HG03432 (cell line): ENCODE data around the gene CTNNA2.

Experiments used
- ATAC-seq: cut with Tn5 transposase; IDR thresholded peaks from one replicate; pipeline ENCODE4 v1.9.1; 2021; ENCODE audit warnings: mild to moderate bottlenecking, moderate library complexity; ENCODE audit not compliant: unreplicated experiment

CTNNA2 gene

DNA sequence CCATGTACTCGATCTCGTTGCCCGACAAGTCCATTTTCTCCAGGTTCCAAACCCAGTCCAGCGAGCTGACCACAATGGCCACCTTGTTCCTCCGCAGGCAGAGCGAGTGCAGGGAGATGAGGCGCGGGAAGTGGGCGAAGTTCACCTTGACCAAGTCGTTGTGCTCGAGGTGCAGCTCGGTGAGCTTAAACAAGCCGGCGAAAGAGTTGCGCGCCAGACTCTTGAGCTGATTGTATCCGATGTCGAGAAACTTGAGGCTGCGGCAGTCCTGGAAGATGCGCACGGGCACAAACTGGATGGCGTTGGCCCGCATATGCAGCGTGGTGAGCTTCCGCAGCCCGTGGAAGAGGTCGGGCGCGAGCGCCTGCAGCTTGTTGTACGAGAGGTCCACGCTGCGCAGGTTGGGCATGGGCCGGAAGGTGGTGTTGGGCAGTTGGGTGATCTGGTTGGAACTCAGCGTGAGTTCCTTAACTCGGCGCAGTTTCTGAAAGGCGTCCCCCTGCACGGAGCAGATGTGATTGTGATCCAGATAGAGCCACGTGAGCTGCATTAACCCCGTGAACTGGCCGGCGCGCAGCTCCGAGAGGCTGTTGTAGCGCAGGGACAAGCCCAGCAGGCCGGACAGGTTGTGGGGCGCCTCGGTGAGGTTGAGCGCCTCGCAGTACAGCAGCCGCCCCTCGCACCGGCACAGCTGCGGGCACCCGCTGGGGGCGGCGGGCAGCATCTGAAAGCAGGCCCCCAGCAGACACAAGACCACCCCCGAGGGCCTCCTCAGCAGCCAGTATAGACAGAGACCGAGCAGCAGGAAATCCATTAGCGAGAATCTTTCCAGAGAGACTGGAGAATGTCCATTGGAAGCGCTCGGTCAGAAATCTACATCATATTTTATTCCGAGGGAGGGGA lies 790.4 kb downstream of the CTNNA2 start:
- no peak for ATAC-seq

DNA sequence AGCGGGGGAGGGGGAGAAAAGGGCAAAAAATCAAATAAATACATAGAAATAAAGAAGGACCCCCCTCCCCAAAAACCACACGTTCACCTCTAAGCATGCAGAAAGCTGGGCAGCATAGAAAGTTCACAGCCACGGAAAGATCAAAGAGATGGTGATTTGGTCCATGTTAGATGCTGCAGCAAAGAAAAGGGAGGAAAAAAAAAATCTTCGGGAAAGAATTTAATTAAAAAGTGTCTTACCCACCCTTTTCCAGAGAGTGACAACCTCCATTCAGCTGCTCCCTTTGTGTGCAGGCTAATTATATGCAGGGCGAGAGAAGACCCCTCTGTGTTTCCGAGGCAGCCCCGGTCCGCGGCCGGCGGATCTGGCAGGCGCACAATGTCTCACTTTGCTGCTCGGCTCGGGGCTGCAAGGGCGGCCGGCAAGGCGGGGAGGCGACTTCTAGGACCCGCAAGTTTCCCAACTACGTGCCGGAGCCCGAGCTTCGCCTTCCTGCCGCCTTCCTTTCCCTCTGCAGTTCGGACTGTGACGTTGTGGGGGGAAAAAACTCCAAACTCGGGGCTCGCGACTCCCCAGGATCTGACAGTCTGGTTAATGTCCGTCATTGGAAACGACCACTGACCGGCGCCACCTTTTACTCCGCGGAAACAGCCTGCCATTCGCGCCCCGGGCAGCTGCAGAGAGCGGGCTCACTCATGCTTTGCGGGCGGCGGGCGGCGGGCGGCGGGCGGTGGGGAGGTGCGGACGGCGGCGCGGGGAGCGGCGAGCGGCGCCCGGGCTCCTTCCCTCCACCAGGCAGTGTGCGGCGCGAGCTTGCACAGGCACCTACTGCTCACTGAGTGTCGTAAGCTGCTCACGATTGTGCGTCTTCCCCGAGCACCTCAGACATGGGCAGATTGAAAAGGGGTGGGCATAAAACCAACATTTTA lies 791.3 kb downstream of the CTNNA2 start, which contains the start of gene LRRTM1:
TSS of gene LRRTM1 (minus strand) at position 844 of the 929 bp plus-strand sequence. CDS start 933 bp downstream, outside the sequence.
- no peak for ATAC-seq

DNA sequence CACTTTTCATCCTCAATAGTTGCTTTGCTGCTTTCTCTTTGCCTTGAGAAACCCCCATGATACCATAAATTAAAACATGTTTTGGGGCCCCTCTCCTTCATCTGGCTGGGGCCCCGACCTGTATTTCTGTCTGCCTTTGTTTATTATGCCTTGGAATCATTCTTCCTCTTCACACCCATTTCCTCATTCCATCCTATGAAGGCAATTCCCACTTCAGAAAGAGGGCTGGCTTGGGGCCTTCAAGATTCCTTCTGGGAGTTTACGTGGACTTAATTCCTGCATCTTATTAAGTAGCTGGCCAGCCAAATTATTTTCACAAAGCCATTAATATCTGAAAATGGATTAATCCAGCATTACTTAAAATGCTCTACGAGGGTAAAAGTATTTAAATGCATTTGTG lies 798.5 kb downstream of the CTNNA2 start:
- ATAC-seq: no peak

DNA sequence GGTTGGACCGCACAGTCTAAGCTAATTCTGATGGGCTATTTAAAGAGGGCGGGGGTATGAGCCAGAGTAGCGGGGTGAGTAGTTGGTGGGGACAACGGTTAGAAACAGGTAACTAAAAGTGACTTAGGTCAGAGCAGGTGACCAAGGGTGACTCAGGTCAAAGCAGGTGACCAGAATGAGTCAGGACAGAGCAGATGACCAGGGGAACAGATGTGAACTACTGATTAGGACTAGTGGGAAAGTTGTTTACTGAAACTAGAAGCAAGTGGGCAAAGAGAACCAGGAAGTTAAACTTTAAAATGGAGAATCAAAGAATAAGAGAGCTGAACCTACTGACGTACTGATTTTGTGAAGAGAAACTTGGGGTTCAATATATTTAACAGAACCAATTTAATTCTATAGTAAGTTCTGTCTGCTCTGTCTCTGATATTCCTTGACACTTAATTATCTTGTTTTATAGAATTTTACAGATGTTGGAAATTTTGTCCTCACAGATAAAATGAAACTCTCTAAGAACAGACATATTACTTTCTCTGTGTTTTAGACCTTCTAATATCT lies 799.5 kb downstream of the CTNNA2 start:
- no peak for ATAC-seq

DNA sequence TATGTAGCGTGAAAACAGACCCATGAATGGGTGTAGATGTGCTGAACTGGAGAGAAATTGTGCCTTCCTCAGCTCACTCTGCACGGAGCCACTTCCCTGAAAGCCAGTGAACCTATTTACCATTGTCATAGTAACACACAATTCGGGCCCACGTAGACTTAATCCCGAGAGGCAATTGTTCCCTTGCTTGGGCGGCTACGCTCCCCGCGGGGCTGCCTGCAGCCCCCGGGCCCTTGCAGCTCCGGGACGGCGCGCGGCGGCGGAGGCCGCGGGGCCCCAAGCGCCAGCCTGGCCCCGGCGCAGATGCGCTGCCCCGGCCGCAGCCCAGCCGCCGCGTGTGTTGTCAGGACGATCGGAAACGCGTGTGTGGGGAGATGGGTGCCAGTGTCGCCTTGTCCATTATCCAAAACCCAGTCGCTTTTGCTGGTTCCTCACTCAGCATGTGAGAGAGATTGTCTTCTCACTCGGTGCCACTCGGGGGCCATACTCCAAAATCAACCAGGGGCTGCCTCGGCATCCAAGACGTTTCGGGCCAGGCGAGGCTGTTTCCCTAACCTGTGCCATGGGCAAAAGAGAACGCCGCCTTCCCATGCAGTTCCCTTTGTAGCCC lies 809.6 kb downstream of the CTNNA2 start:
- no peak for ATAC-seq

DNA sequence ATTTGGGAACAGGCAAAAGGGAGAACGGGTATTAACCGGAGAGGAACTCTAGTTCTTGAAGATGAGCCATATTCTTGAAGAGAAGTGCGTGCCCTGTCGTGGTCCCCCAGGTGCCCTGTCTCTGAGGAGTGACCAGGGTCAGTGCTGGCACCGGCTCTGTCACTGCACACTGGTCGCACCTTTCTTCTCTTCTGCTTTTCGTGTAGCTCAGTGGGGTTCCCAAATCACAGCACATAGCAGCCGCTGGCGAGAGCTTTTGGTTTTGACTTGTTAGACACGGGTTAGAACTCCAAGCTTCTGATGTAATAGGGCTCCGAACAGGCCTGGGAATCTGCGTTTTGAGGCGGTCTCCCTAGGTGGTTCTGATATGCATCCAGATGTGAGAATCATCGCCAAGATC lies 810.1 kb downstream of the CTNNA2 start:
- ATAC-seq: no peak

DNA sequence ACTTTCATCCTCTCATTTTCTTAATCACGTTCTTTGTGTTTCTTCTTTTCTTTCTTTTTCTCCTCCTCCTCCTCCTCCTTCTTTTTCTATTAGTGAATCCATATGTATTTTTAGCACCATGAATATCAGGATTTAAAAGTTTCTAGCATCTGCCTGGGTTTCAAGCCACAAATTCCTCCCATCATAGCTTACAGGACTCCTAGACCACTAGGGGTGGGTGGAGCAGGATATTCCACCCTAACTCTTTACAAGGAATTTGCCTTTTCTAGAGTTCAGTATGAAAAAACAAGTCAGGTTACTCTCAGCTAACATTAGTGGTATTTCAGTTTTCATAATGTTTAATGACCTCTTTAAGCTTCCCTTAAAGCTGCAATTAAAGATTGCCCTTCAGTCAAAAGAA lies 810.8 kb downstream of the CTNNA2 start:
- ATAC-seq: no peak

DNA sequence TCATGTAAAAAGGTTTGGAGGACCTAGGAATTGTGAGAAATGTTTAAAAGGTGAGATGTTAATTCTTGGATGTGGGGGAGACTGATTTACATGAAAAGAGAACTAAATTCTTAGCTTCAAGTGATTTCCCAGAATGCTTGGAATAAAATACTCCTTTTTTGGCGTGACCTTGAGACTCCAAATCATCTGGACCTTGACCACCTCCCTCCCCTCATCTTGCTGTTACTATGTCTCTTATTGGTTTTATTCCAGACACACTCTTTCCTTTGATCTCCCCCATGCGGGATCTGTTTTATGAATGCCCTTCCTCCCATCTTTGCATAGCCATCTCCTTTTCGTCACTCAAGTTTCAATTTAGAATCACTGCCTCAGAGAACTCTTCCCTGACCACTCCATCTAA lies 811.7 kb downstream of the CTNNA2 start:
- no peak for ATAC-seq

DNA sequence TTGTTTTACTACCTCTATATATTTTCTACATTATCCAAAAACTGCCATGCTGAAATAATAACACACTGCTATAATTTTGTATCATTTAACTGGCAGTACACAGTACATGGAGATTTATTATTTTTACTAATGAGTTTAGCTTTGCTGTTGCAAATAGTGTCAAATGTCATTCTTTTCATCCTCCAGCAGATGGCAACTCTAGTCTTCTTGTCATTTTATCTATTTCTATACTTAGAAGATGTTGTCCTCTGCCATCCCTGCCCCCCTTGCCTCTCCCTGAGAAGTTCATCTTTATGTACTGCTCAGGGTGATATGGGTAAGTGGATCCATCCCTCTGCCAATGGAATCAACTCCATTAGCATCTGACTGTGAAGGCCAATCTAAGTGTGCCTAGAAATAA lies 813.4 kb downstream of the CTNNA2 start:
- ATAC-seq: peak; percentile 61

DNA sequence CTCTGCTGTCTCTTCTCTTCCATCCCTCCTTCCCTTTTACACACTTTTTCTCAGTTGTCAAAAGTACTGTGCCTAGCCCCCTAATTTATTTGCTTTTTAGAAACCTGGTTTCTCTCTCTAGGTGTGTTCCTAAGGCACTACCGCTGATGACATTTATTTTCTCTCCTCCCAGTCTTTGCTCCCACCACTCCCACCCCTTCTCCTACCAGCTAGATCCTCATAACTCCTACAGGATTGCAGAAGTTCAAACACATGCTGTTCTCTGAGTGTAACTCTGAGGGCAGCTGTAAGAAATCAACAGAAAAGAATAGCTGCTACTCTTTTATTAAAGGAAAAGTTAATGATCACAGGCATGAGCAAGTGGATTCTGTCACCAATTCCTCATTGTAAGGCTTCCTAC lies 814.0 kb downstream of the CTNNA2 start:
- no peak for ATAC-seq

DNA sequence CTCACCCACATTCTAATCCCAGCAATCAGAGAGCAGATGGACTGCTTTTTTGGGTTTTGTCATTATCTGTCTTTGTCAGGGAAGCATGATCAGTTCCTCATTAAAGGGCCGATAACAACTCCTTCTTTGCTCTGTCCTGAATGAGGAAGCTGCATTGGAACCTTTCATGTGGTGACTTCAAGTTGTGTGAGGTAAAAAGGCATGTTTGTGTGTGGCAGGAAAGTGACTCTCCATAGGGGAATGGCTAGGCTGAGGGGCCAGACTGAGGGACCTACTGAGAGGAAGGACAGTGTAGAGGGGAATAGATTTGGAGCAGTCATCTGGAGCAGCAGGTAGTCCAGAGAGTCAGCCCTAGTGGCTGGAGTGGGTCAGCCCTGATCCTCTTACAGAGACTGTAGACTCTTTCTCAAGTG lies 815.3 kb downstream of the CTNNA2 start:
- no peak for ATAC-seq

DNA sequence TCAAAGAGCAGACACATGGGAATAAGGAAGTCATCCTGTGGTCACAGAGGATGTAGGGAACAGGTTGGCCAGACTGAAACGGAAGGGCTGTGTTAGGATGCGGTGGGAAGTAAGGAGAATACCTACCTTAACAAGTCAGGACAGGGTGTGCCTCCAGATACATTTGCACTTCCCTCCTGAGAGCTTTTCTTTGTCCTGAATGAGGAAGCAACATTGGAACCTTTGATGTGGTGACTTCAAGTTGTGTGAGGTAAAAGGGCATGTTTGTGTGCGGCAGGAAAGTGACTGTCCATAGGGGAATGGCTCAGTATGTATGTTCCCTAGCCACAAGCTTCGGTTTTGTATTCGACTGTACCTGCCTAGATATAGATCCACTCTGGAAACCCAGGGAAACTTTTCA lies 816.6 kb downstream of the CTNNA2 start:
- ATAC-seq: no peak

DNA sequence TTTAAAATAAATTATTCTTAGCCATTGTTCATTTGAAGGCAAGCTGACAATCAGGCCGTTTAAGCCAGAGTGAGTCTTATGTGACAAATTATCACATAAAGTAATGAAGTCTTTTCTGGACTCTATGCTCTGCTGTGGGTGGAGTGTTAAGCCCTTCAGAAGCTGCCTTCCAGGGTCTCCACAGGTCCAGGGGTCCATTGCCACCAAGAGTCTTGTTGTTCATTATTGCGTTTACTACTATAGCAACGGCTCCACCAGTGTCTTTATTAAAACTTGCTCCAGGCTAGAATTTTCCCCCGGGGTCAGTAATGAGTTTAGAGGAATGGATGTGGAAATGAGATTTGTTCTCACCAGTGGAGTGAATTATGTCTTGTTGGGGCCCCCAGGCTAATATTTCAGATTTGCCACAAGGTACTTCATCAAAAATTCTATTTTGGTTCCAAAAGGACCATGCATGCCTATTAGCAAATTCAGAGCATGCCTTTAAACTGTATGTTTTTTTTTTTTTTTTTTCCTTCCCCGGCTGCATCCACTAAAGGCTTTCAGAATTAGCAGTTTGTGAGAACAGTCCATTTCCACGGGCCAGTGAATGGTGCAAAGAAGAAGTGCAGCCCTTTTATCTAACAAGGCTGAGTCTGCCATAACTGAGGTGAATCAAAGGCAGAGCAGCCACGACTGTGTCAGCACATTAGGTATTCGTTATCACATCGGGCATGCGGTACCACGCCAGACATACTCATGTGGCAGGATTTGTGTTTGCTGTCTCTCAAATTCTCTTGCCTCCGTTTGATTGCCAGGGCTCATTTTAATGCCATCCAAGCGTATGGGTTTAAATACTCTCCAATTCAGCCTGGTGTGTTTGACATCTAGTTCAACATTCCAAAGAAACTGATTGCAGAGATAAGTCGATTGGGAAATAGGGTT lies 817.9 kb downstream of the CTNNA2 start:
- ATAC-seq: no peak

DNA sequence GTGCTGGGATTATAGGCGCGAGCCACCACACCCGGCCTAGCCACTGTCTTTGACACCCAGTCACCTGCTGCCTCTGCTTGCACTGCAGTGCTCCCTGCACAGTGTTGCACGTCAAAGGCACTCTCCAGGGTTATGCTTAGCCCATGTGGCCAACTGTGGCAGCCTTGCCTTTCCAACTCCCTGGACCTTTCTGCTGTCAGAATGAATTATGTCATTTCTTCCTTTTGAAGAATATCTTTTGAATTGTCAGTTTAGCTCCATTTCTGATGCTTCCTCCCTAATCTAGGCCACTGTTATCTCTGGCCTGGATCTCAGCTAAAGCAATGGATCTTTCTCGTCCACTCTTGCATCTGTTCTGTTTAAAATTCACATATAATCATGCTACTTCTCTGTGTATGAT lies 821.0 kb downstream of the CTNNA2 start:
- ATAC-seq: no peak

DNA sequence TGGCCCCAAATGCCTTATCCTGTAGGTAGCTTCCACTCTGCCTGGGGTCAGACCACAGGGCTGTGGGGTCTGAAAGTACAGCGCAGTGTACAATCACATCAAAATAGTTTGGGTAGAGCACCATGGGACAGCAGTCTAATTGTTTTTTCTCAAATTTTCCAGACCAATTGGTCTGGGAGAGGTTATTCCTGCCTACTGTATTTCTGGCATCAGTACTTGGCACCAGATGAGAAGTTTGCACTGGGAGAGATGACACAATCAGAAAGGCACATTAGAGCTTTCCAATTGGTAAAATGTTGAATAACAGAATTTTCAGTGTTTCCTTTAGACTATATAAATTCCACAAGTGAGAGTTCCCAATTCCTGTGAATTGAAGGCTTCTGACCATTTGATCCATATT lies 822.6 kb downstream of the CTNNA2 start:
- no peak for ATAC-seq

DNA sequence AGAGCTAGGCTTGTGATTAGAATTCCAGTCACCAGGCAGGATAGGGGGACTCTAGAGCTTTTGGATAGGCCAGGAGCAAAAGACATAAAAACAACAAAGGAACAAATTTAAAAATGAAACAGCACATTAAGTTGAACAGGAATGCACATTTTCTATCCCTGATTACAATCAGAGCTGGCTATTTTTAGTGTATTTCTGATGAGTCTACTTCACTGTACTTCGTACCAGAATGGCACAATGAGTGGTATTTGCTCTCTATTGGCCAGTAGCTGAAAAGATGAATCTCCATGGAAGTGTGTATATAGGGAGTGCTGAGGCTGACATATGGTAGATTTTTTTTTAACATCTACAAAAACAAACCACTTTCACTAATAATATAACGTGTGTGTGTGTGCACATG lies 825.9 kb downstream of the CTNNA2 start:
- ATAC-seq: no peak

DNA sequence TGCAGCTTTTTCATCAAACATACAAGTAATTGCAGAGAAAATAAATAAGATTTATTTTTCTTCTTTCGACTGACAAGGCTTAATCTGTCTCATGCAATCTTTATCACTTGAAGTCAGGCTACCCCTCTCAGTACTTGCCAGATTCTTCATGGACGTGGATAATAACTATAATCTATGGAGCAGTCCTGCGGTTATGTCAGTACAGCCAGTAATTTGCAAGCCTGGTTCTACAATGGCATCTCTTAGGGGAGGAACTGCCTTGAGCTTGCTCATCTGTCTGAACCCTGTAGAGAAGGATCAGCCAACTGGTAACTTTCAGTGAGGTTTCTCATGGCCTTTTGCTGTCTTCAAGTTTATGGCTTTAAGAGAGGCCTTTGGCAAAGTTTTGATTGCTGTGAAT lies 827.2 kb downstream of the CTNNA2 start:
- no peak for ATAC-seq

DNA sequence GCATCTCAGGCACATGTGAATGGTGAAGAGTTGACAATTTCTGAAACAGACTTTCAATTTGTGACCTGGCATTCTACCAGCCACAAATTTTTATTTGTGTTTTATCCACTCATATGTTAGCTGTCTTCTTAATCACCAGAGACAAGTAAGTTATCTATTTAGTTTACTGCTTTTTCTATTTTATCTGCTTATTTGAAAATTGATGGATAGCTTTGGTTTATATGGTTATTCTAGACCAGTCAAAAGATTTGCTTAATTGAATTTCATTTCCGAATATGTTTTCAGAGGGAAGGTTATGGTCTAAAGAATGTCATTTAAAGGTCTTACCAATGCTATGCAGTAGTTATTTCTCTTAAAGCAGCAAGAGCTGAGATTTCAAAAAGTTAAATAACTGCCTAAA lies 835.2 kb downstream of the CTNNA2 start:
- ATAC-seq: no peak

DNA sequence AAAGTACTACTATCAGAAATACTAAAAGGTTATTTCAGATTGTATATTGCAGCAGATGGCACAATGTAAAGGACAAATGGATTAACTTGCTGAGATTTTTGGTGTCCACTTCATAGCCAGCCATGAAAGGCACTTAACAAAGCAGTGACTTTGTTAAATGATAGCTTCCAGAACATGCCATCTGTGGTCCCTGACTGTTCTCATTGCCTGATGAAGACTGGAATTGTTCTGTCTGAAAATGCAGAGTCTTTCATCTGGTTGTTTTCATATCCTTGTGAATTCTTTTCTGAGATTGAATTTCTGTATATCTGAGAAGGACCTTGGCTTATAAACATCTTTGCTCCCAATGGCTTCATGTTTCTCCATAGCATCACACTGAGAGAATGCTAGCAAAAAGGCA lies 836.1 kb downstream of the CTNNA2 start:
- no peak for ATAC-seq

DNA sequence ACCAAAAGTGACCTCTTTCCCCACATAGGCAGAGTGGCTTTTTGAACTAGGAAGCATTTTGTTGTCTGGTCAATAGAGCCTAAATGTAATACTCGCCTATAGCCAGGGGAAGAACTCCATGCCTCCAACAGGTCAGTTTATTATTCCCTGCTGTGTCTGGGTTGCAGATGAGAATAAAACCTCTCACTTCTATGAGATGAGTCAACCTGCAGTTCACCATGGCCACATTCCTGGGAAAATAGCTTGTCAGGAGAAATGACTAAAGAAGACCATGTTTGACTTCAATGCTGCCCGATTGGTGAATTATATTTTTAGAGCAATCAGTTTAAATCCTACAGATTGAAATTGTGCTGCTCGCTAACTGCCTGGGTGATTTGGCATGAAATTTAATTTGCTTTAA lies 838.4 kb downstream of the CTNNA2 start:
- no peak for ATAC-seq
